ENCODE measurements around the gene THADA.
"Not testable (repeated sequence)": the region's sequence is repeated elsewhere in the genome, so short reads cannot be mapped to it uniquely, and the experiment has no call there.

THADA gene

GRCh38 chr2:43559391-43560230 is 36.2 kb downstream of the THADA start:
- Histone ChIP-seq H3K9me3 (ENCODE audit: control extremely low read depth in 1 of 5, control insufficient read depth in 4 of 5, insufficient read depth in 2 of 5, low read depth in 1 of 5, low read length in 4 of 5) (no peaks in the 10 kb centered on the region), H3K4me1 (ENCODE audit: control extremely low read depth in 1 of 4, control insufficient read depth in 4 of 4, insufficient read depth in 4 of 4, low read length in 3 of 4) (peaks cover 0 to 3% (median 0%) of the 10 kb centered on the region in 4 experiments), H3K36me3 (ENCODE audit: control insufficient read depth in 4 of 4, insufficient read depth in 4 of 4, low read length in 3 of 4) (peaks cover 19 to 58% (median 38%) of the 10 kb centered on the region in 4 experiments), H3K4me3 (ENCODE audit: control insufficient read depth in 1 of 7, extremely low read depth in 1 of 7, insufficient read depth in 4 of 7, low read depth in 2 of 7, low read length in 6 of 7) (no peak overlapping the region), H3K27me3 (replicated peaks in 2 of 5; ENCODE audit: control insufficient read depth in 4 of 5, insufficient read depth in 5 of 5, low read length in 4 of 5) (no peaks in the 10 kb centered on the region), H3K27ac (ENCODE audit: insufficient read depth in 1 of 2, low read depth in 1 of 2, low read length in 2 of 2, poor library complexity in 1 of 2, severe bottlenecking in 2 of 2) (no peak overlapping the region)
- POLR2A ChIA-PET, result interaction anchor here (0.7 kb wide), 1 partner anchor 67 kb away, joined by 3 read pairs; no protein-coding TSS in a partner anchor
- CTCF ChIA-PET, result interaction anchor here (0.8 to 2.6 kb wide), 5 partner anchors 9 to 731 kb away, joined by 3 to 8 read pairs (median 3); no protein-coding TSS in a partner anchor
- no peak for DNase-seq
- 91% methylated on average over 1 of the region's 4 CpGs for WGBS (ENCODE audit: insufficient coverage)

DNA sequence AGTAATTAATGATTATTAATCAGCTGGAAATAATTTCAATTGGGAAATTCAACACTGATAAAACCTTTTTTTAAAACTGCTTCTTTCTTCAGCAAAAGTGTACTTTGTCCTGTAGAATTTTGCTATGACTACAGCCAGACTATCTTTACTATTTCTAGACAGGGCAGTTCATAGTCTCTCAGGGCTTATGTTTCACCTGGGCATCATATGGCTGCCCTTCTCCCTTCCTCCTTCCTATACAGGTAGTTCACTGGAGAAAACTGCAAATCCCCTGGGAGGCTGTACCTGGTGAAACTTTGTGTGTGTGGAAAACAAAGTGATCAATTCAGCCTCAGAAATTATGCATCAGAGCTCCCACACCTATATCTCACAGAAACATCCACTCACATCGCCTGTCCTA is 38.6 kb downstream of the THADA start:
- Histone ChIP-seq H3K27me3 (replicated peaks in 2 of 5; ENCODE audit: control insufficient read depth in 4 of 5, insufficient read depth in 5 of 5, low read length in 4 of 5) (no peaks in the 10 kb centered on the region), H3K27ac (ENCODE audit: insufficient read depth in 1 of 2, low read depth in 1 of 2, low read length in 2 of 2, poor library complexity in 1 of 2, severe bottlenecking in 2 of 2) (no peak overlapping the region), H3K9me3 (ENCODE audit: control extremely low read depth in 1 of 5, control insufficient read depth in 4 of 5, insufficient read depth in 2 of 5, low read depth in 1 of 5, low read length in 4 of 5) (no peaks in the 10 kb centered on the region), H3K36me3 (ENCODE audit: control insufficient read depth in 4 of 4, insufficient read depth in 4 of 4, low read length in 3 of 4) (peaks cover 16 to 56% (median 38%) of the 10 kb centered on the region in 4 experiments), H3K4me3 (ENCODE audit: control insufficient read depth in 1 of 7, extremely low read depth in 1 of 7, insufficient read depth in 4 of 7, low read depth in 2 of 7, low read length in 6 of 7) (no peak overlapping the region), H3K4me1 (ENCODE audit: control extremely low read depth in 1 of 4, control insufficient read depth in 4 of 4, insufficient read depth in 4 of 4, low read length in 3 of 4) (no peaks in the 10 kb centered on the region)
- WGBS (ENCODE audit: insufficient coverage), result no CpG with 5 or more reads among the region's 1 CpG
- ChIA-PET POLR2A (no interaction called here), CTCF (interaction anchor here (1.2 to 1.5 kb wide), 3 partner anchors 19 to 30 kb away, joined by 3 to 5 read pairs (median 3); no protein-coding TSS in a partner anchor)
- no peak for DNase-seq

GRCh38 chr2:43556256-43556655 is 39.6 kb downstream of the THADA start:
- 100% methylated on average over 3 of the region's 5 CpGs for WGBS (ENCODE audit: insufficient coverage)
- no peak for DNase-seq
- no peaks in the 10 kb centered on the region for H3K9me3 ChIP-seq (ENCODE audit: control extremely low read depth in 1 of 5, control insufficient read depth in 4 of 5, insufficient read depth in 2 of 5, low read depth in 1 of 5, low read length in 4 of 5)
- H3K27ac ChIP-seq (ENCODE audit: insufficient read depth in 1 of 2, low read depth in 1 of 2, low read length in 2 of 2, poor library complexity in 1 of 2, severe bottlenecking in 2 of 2), result no peak overlapping the region
- H3K36me3 ChIP-seq (ENCODE audit: control insufficient read depth in 4 of 4, insufficient read depth in 4 of 4, low read length in 3 of 4), result peaks cover 16 to 59% (median 46%) of the 10 kb centered on the region in 4 experiments
- H3K4me3 ChIP-seq (ENCODE audit: control insufficient read depth in 1 of 7, extremely low read depth in 1 of 7, insufficient read depth in 4 of 7, low read depth in 2 of 7, low read length in 6 of 7), result no peak overlapping the region
- no peaks in the 10 kb centered on the region for H3K27me3 ChIP-seq (replicated peaks in 2 of 5; ENCODE audit: control insufficient read depth in 4 of 5, insufficient read depth in 5 of 5, low read length in 4 of 5)
- POLR2A ChIA-PET, result no interaction called here
- no peaks in the 10 kb centered on the region for H3K4me1 ChIP-seq (ENCODE audit: control extremely low read depth in 1 of 4, control insufficient read depth in 4 of 4, insufficient read depth in 4 of 4, low read length in 3 of 4)
- CTCF ChIA-PET, result interaction anchor here (0.7 to 1.5 kb wide), 5 partner anchors 14 to 728 kb away, joined by 3 to 5 read pairs (median 4); no protein-coding TSS in a partner anchor

DNA sequence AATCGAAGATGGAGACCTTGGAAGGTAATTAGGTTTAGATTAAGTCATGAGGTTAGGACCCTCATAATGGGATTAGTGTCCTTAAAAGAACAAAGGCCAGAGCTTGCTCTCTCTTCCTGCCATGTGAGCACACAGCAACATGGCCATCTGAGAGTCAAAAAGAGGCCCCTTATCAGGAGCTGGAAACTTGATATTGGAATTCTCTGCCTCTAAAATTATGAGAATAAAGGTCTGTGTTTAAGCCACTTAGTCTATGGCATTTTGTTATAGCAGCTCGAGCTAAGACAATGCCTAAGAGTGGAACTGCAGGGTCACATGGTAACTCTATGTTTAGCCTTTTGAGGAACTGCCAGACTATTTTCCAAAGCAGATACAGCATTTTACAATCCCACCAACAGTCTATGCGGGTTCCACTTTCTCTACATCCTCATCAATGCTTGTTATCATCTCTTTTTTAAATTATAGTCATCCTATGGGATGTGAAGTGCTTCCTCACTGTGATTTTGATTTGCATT is 42.4 kb downstream of the THADA start:
- no peaks in the 10 kb centered on the region for H3K4me1 ChIP-seq (ENCODE audit: control extremely low read depth in 1 of 4, control insufficient read depth in 4 of 4, insufficient read depth in 4 of 4, low read length in 3 of 4)
- whole genome bisulfite sequencing (ENCODE audit: insufficient coverage), result 25% methylated on average over 1 of the region's 3 CpGs
- H3K27ac ChIP-seq (ENCODE audit: insufficient read depth in 1 of 2, low read depth in 1 of 2, low read length in 2 of 2, poor library complexity in 1 of 2, severe bottlenecking in 2 of 2), result no peak overlapping the region
- H3K9me3 ChIP-seq (ENCODE audit: control extremely low read depth in 1 of 5, control insufficient read depth in 4 of 5, insufficient read depth in 2 of 5, low read depth in 1 of 5, low read length in 4 of 5), result peaks cover 0 to 2% (median 0%) of the 10 kb centered on the region in 5 experiments
- no peaks in the 10 kb centered on the region for H3K27me3 ChIP-seq (replicated peaks in 2 of 5; ENCODE audit: control insufficient read depth in 4 of 5, insufficient read depth in 5 of 5, low read length in 4 of 5)
- H3K36me3 ChIP-seq (ENCODE audit: control insufficient read depth in 4 of 4, insufficient read depth in 4 of 4, low read length in 3 of 4), result peaks cover 23 to 72% (median 48%) of the 10 kb centered on the region in 4 experiments
- no peak overlapping the region for H3K4me3 ChIP-seq (ENCODE audit: control insufficient read depth in 1 of 7, extremely low read depth in 1 of 7, insufficient read depth in 4 of 7, low read depth in 2 of 7, low read length in 6 of 7)
- CTCF ChIA-PET, result interaction anchor here (1.1 kb wide), 1 partner anchor 11 kb away, joined by 5 read pairs; no protein-coding TSS in a partner anchor
- POLR2A ChIA-PET, result interaction anchor here (0.6 kb wide), 1 partner anchor 229 kb away, joined by 3 read pairs; no protein-coding TSS in a partner anchor
- DNase-seq, result no peak

DNA sequence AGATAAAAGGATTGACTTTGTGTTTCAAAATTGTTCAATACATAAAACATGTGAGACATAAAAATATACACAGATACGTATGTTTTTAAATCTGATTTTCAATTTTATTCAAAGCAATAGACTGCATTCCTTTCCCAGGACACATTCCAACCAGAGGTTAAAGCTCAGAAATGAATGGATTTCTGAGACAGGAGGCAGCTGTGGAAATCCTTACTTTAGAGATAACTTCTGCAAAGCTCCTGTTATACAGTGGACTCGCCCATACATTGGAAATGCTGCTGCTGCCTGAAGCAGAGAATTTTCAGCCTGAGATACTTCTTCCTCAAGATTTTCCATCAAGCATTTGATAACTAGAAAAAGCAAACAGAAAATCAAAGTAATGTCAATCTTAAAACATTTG is 43.8 kb downstream of the THADA start:
- no peak for DNase-seq

DNA sequence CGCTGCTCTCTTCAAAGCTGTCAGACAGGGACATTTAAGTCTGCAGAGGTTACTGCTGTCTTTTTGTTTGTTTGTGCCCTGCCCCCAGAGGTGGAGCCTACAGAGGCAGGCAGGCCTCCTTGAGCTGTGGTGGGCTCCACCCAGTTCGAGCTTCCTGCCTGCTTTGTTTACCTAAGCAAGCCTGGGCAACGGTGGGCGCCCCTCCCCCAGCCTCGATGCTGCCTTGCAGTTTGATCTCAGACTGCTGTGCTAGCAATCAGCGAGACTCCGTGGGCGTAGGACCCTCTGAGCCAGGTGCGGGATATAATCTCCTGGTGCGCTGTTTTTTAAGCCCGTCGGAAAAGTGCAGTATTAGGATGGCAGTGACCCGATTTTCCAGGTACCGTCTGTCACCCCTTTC is 47.5 kb downstream of the THADA start:
- CTCF ChIA-PET, POLR2A ChIA-PET: not testable (repeated sequence)
- 96% methylated on average over 6 of the region's 14 CpGs for WGBS (ENCODE audit: insufficient coverage)

More for the DNA sequence above, 43.8 kb downstream of the THADA start:
- peaks cover 21 to 66% (median 43%) of the 10 kb centered on the region in 4 experiments for H3K36me3 ChIP-seq (ENCODE audit: control insufficient read depth in 4 of 4, insufficient read depth in 4 of 4, low read length in 3 of 4)
- no peaks in the 10 kb centered on the region for H3K4me1 ChIP-seq (ENCODE audit: control extremely low read depth in 1 of 4, control insufficient read depth in 4 of 4, insufficient read depth in 4 of 4, low read length in 3 of 4)
- ChIA-PET POLR2A (no interaction called here), CTCF (interaction anchor here (0.7 kb wide), 1 partner anchor 694 kb away, joined by 4 read pairs; no protein-coding TSS in a partner anchor)
- no peak overlapping the region for H3K4me3 ChIP-seq (ENCODE audit: control insufficient read depth in 1 of 7, extremely low read depth in 1 of 7, insufficient read depth in 4 of 7, low read depth in 2 of 7, low read length in 6 of 7)
- 100% methylated on average over 1 of the region's 2 CpGs for WGBS (ENCODE audit: insufficient coverage)
- no peaks in the 10 kb centered on the region for H3K27me3 ChIP-seq (replicated peaks in 2 of 5; ENCODE audit: control insufficient read depth in 4 of 5, insufficient read depth in 5 of 5, low read length in 4 of 5)
- peaks cover 0 to 2% (median 0%) of the 10 kb centered on the region in 5 experiments for H3K9me3 ChIP-seq (ENCODE audit: control extremely low read depth in 1 of 5, control insufficient read depth in 4 of 5, insufficient read depth in 2 of 5, low read depth in 1 of 5, low read length in 4 of 5)
- H3K27ac ChIP-seq (ENCODE audit: insufficient read depth in 1 of 2, low read depth in 1 of 2, low read length in 2 of 2, poor library complexity in 1 of 2, severe bottlenecking in 2 of 2), result no peak overlapping the region

More for the DNA sequence above, 47.5 kb downstream of the THADA start:
- H3K36me3 ChIP-seq (ENCODE audit: control insufficient read depth in 4 of 4, insufficient read depth in 4 of 4, low read length in 3 of 4), result peaks cover 13 to 42% (median 30%) of the 10 kb centered on the region in 4 experiments
- H3K9me3 ChIP-seq (ENCODE audit: control extremely low read depth in 1 of 5, control insufficient read depth in 4 of 5, insufficient read depth in 2 of 5, low read depth in 1 of 5, low read length in 4 of 5); H3K27ac ChIP-seq (ENCODE audit: insufficient read depth in 1 of 2, low read depth in 1 of 2, low read length in 2 of 2, poor library complexity in 1 of 2, severe bottlenecking in 2 of 2); H3K4me3 ChIP-seq (ENCODE audit: control insufficient read depth in 1 of 7, extremely low read depth in 1 of 7, insufficient read depth in 4 of 7, low read depth in 2 of 7, low read length in 6 of 7); H3K27me3 ChIP-seq (replicated peaks in 2 of 5; ENCODE audit: control insufficient read depth in 4 of 5, insufficient read depth in 5 of 5, low read length in 4 of 5); H3K4me1 ChIP-seq (ENCODE audit: control extremely low read depth in 1 of 4, control insufficient read depth in 4 of 4, insufficient read depth in 4 of 4, low read length in 3 of 4); DNase-seq: not testable (repeated sequence)

Data from common myeloid progenitor, CD34-positive (primary cell).